ENCODE results near the gene CHSY1.

CHSY1 gene

DNA sequence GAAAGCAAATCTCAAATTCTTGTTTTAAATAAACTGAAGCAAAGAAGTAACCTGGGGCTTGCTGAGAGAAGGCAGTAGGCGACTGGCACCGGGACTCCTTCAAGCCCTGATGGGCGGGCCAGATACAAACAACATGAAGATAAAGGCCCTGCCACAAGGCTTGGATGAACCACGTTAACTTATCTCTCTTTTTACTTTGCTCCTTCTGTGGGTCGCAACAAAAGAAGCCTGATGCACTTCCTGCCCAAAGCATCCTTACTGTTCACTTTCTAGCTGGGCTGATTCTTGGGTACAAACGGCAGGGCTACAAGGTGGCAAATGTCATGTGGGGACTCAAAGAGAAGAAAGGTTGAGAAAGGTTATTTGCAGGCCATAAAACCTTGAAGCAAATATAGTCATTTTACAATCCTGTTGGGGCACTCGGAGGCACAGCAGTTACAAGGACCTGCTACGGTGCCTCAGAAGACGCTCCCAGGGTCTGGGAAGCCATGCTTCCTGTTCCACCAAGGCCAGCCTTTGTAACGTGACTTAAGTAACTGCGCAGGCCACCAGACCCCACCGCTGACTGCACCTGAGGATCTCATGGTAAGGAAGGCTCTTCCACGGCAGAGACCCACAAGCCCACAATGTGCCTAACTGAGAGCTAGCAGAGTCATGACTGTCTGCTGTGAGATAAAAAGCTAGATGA is 71.1 kb downstream of the CHSY1 start:
- Histone ChIP-seq H3K27ac (ENCODE audit: low read length) (no peak overlapping the region), H3K9me3 (ENCODE audit: insufficient read depth, low read depth, low read length) (no peaks in the 10 kb centered on the region), H3K9ac (ENCODE audit: low read depth, low read length) (no peak overlapping the region), H3K36me3 (ENCODE audit: insufficient read depth, low read depth, low read length) (peaks cover 42% of the 10 kb centered on the region), H3K27me3 (ENCODE audit: insufficient read depth, low read length) (no peaks in the 10 kb centered on the region), H3K4me3 (ENCODE audit: low read length) (no peak overlapping the region), H3K4me1 (ENCODE audit: insufficient read depth, low read length) (peaks cover 13% of the 10 kb centered on the region; the same call in 1 of the 2 replicates)

DNA sequence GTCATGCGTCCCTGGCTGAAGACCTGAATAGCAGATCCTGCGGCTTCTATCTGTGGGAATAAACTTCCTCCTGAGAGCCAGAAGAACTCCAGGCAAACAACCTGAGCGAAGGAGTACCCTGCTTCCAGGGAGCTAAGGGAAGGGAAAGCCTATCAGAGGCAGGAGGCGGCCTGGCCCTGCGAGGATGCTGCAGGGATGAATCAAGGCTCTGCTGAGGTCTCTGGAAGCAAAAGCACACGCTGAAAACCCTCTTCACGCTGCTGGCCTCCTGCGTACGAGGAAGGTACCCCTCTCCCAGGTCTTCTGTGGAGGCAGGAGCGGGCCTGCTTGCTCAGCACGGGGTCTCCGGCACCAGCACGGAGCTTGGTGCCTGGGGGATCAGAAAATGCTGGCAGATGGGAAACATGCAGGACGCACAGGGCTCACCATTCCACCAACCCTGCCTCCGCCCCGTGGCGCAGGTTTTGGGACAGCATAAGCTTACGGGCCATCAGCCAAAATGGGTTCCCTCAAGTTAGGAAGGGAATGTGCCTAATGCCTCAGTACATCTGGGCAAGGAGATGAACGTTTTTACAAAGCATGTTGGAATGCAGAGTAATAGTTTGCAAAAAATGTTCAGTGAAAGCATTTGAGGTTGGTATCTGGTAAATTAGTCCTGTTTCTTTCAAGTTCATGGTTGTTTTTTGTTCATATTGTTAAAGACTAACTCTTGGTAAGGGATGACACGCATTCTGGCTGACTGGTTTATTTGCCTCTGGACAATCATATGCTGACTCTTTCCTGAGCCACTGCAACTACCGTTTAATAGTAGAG is 72.3 kb downstream of the CHSY1 start:
- H3K36me3 ChIP-seq (ENCODE audit: insufficient read depth, low read depth, low read length), result peaks cover 53% of the 10 kb centered on the region
- no peak overlapping the region for H3K4me3 ChIP-seq (ENCODE audit: low read length)

DNA sequence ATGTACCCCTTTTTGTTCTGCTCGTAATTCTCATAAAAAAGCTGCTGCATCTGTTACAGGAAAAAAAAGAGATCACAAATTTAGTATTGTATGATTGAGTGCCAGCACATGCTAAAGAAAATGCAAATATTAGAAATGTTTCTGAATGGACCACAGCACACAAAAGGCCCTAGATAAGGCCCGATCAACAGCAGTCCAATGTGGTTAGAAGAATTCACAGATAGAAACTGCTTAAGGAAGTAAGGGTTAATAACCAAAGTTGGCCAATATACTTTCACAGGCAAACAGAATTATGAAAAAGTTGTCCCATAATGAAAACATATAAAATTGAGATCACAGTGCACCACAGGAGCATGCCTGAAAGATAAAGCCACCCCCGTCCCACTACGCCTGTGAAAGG is 72.9 kb downstream of the CHSY1 start:
- H3K4me3 ChIP-seq (ENCODE audit: low read length), result no peak overlapping the region
- no peak overlapping the region for H3K27ac ChIP-seq (ENCODE audit: low read length)
- peaks cover 13% of the 10 kb centered on the region; the same call in 1 of the 2 replicates for H3K4me1 ChIP-seq (ENCODE audit: insufficient read depth, low read length)
- H3K9ac ChIP-seq (ENCODE audit: low read depth, low read length), result no peak overlapping the region
- peaks cover 56% of the 10 kb centered on the region for H3K36me3 ChIP-seq (ENCODE audit: insufficient read depth, low read depth, low read length)
- H3K9me3 ChIP-seq (ENCODE audit: insufficient read depth, low read depth, low read length), result no peaks in the 10 kb centered on the region
- no peaks in the 10 kb centered on the region for H3K27me3 ChIP-seq (ENCODE audit: insufficient read depth, low read length)

More for the DNA sequence above, 72.3 kb downstream of the CHSY1 start:
- Histone ChIP-seq H3K9ac (ENCODE audit: low read depth, low read length) (no peak overlapping the region), H3K27me3 (ENCODE audit: insufficient read depth, low read length) (no peaks in the 10 kb centered on the region), H3K9me3 (ENCODE audit: insufficient read depth, low read depth, low read length) (no peaks in the 10 kb centered on the region), H3K27ac (ENCODE audit: low read length) (no peak overlapping the region), H3K4me1 (ENCODE audit: insufficient read depth, low read length) (peaks cover 13% of the 10 kb centered on the region; the same call in 1 of the 2 replicates)

DNA sequence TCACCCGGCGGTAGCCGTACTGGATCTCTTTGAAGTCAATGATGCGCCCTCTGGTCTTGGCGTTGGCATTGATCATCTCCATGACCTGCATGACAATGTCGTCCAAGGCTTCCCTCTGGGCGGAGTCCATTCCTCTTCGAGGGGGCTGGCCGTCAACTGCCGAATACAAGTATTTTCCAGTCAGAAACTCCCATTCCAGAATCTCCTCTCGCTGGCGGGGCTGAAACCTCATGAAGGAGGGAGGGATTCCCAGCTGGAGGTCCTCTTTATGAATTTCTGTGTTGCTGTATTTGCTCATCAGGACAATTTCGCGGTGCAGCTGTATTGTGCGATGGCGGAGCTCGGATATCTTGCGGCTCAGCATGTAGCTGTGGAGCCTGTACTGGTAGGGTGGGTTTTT is 73.4 kb downstream of the CHSY1 start:
- peaks cover 13% of the 10 kb centered on the region; the same call in 1 of the 2 replicates for H3K4me1 ChIP-seq (ENCODE audit: insufficient read depth, low read length)
- no peaks in the 10 kb centered on the region for H3K9me3 ChIP-seq (ENCODE audit: insufficient read depth, low read depth, low read length)
- no peak overlapping the region for H3K4me3 ChIP-seq (ENCODE audit: low read length)
- H3K27ac ChIP-seq (ENCODE audit: low read length), result no peak overlapping the region
- no peak overlapping the region for H3K9ac ChIP-seq (ENCODE audit: low read depth, low read length)
- peaks cover 57% of the 10 kb centered on the region for H3K36me3 ChIP-seq (ENCODE audit: insufficient read depth, low read depth, low read length)
- H3K27me3 ChIP-seq (ENCODE audit: insufficient read depth, low read length), result no peaks in the 10 kb centered on the region

DNA sequence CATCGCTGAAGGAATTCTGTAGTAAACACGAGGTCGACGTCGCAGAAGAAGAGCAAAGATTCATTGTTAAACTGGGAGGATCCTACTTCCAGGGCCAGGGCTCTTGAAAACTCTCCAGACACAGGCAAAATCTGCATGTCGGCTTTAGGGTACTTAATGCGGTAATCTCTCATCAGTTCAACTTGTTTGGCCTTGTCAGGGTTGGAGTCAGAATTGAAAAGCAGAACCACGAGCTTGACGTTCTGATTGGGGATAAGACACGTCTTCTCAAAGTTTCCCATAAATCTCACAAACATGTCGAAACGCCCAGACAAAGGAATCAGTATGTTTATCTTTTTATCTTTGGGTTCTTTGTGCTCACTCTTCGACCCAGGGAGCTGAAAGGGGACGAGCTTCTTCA is 74.0 kb downstream of the CHSY1 start:
- Histone ChIP-seq H3K36me3 (ENCODE audit: insufficient read depth, low read depth, low read length) (peaks cover 57% of the 10 kb centered on the region), H3K9me3 (ENCODE audit: insufficient read depth, low read depth, low read length) (no peaks in the 10 kb centered on the region), H3K27ac (ENCODE audit: low read length) (no peak overlapping the region), H3K27me3 (ENCODE audit: insufficient read depth, low read length) (no peaks in the 10 kb centered on the region), H3K9ac (ENCODE audit: low read depth, low read length) (no peak overlapping the region), H3K4me3 (ENCODE audit: low read length) (no peak overlapping the region), H3K4me1 (ENCODE audit: insufficient read depth, low read length) (peaks cover 13% of the 10 kb centered on the region; the same call in 1 of the 2 replicates)

DNA sequence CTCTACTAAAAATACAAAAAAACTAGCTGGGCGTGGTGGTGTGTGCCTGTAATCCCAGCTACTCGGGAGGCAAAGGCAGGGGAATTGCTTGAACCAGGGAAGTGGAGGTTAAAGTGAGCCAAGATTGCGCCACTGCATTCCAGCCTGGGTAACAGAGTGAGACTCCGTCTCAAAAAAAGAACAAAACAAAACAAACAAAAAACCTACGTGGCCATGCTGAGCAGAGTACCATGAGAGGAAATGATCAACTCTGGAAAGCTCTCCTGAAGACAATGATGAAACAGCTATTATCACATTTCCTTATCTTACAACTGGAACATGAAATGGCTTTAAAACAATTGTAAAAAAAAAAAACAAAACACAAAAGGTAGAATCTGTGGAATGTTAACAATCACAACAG is 75.2 kb downstream of the CHSY1 start:
- no peaks in the 10 kb centered on the region for H3K27me3 ChIP-seq (ENCODE audit: insufficient read depth, low read length)
- H3K36me3 ChIP-seq (ENCODE audit: insufficient read depth, low read depth, low read length), result peaks cover 50% of the 10 kb centered on the region
- no peak overlapping the region for H3K27ac ChIP-seq (ENCODE audit: low read length)
- H3K9ac ChIP-seq (ENCODE audit: low read depth, low read length), result no peak overlapping the region
- no peaks in the 10 kb centered on the region for H3K9me3 ChIP-seq (ENCODE audit: insufficient read depth, low read depth, low read length)
- H3K4me1 ChIP-seq (ENCODE audit: insufficient read depth, low read length), result peaks cover 13% of the 10 kb centered on the region; the same call in 1 of the 2 replicates
- no peak overlapping the region for H3K4me3 ChIP-seq (ENCODE audit: low read length)

DNA sequence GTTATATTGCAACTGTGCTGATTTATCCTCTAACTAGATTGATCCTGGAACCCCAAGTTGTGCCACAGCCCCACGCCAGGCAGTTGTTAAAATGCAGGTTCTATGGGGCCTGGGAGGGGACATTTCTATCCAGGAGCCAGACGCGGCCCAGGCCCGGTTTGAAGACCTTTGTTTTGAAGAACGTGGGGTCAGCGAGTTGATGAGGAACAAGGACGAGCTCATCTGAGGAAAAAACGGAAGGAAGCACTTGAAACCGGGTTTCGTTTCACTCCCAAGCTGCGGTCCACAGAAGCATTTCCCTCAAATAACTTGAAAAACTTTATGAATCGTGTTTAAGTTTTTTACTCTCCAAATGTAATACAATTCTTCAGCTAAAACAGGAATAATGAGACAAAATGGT is 76.4 kb downstream of the CHSY1 start:
- Histone ChIP-seq H3K9ac (ENCODE audit: low read depth, low read length) (no peak overlapping the region), H3K27me3 (ENCODE audit: insufficient read depth, low read length) (no peaks in the 10 kb centered on the region), H3K4me1 (ENCODE audit: insufficient read depth, low read length) (peaks cover 13% of the 10 kb centered on the region; the same call in 1 of the 2 replicates), H3K9me3 (ENCODE audit: insufficient read depth, low read depth, low read length) (no peaks in the 10 kb centered on the region), H3K36me3 (ENCODE audit: insufficient read depth, low read depth, low read length) (peaks cover 48% of the 10 kb centered on the region), H3K27ac (ENCODE audit: low read length) (no peak overlapping the region), H3K4me3 (ENCODE audit: low read length) (no peak overlapping the region)

DNA sequence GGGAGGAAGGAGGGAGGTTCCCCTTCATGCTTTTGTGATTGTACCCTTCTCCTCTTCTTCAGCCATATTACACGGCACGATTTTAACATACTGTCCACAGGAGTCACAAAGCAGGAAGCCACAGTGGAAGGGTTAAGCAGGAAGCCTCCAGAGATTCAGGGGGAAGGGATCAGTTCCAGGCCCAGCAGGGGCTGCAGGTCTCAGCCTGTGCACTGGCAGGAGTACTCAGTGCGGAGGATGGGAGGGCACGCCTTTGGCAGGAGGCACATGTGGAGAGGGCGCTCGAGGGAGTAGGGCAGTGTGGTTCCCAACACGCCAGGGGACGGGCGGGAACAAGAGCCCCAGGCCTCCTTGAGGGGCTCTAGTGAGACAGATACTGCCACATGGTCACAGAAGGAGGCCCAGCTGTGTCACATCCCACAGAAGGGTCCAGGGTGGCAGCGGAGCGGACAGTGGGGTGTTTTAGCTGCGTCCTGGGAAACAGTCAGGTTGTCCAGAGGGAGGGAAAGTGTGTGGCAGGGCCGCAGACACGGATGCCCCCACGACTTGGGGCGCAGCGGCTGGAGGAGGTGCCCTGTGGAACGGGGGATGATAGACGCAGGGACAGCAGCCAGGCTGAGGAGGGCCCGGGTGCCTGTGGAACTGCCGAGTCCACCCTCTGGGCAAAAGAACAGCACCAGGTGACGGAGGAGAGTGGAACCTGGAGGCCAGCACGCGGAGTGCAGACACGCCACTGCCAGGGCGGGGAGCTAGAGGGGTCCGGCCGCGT is 77.5 kb downstream of the CHSY1 start:
- H3K9ac ChIP-seq (ENCODE audit: low read depth, low read length), result no peak overlapping the region
- H3K9me3 ChIP-seq (ENCODE audit: insufficient read depth, low read depth, low read length), result no peaks in the 10 kb centered on the region
- H3K36me3 ChIP-seq (ENCODE audit: insufficient read depth, low read depth, low read length), result peaks cover 48% of the 10 kb centered on the region
- no peaks in the 10 kb centered on the region for H3K27me3 ChIP-seq (ENCODE audit: insufficient read depth, low read length)
- H3K4me3 ChIP-seq (ENCODE audit: low read length), result no peak overlapping the region
- no peak overlapping the region for H3K27ac ChIP-seq (ENCODE audit: low read length)
- H3K4me1 ChIP-seq (ENCODE audit: insufficient read depth, low read length), result peaks cover 8% of the 10 kb centered on the region; the same call in 1 of the 2 replicates

DNA sequence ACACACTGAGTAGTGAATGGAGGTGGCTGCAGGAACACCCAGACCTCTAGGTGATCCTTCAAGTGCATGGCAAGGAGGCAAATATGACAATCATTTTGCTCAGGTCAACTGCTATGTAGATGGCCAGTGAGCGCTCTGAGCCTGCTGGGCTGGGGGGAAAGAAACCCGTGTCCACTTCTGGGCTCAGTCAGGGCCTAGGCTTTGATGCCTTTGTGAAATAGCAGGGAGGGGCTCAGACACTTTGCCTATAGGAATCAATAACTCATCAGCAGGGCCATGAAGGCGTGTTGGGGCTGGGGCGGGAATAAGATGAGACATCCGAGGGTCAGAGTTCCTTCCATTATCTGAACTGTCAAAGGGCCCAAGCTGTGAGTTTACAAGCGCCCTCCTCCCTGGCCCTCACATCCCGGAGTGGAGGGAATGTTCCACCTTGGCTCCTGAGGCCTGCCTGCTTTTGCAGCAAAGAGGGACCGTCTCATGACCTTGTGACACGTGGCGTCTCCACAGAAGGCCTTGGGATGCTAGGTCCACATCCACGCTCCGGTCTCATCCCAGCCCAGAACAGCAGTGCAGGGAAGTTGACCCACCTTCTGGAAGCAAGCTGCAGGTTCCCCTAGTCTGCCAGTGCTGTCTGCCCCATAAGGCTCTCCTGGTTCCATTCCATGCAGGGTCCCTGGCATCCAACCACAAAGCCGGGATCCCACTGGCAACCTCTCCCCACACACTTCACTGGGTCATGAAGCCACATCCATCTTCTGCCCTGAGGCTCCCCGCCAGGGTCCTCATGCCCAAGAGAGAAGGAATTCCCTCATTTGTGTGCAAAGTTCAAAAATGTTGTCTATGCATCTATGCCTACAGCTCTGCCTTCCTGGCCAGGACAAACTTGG is 78.4 kb downstream of the CHSY1 start:
- Histone ChIP-seq H3K9ac (ENCODE audit: low read depth, low read length) (no peak overlapping the region), H3K9me3 (ENCODE audit: insufficient read depth, low read depth, low read length) (no peaks in the 10 kb centered on the region), H3K4me1 (ENCODE audit: insufficient read depth, low read length) (no peaks in the 10 kb centered on the region; the same call in 1 of the 2 replicates)

DNA sequence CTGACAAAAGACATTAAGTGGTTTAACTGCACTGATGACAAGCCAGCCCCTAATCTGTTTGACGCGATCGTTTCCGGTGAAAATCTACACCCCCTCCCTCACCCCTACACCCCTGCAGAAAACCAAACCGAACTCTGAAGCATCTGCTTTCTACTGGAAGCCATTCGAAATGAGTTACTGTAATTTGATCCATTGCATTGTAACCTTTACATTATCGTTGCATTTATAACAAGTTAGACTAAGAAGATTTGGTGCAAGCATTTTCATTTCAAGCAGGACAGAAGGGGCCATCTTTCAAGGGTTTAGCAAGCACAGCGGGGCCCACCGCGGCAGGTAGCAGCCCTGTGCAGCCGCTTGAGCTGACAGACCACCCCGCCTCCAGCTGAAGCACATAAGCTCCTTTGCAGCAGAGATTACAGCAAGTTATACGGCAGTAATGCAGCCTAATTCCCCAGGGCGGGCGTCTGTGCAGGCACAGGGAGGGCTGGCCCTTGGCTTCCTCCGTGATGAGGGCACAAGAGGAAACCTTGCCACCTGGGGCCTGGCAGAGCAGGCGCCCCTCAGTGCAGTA is 79.3 kb downstream of the CHSY1 start:
- no peak overlapping the region for H3K9ac ChIP-seq (ENCODE audit: low read depth, low read length)
- no peaks in the 10 kb centered on the region for H3K9me3 ChIP-seq (ENCODE audit: insufficient read depth, low read depth, low read length)
- no peak overlapping the region for H3K27ac ChIP-seq (ENCODE audit: low read length)
- no peaks in the 10 kb centered on the region for H3K4me1 ChIP-seq (ENCODE audit: insufficient read depth, low read length)
- H3K4me3 ChIP-seq (ENCODE audit: low read length), result no peak overlapping the region
- H3K27me3 ChIP-seq (ENCODE audit: insufficient read depth, low read length), result no peaks in the 10 kb centered on the region
- peaks cover 35% of the 10 kb centered on the region for H3K36me3 ChIP-seq (ENCODE audit: insufficient read depth, low read depth, low read length)

More for the DNA sequence above, 78.4 kb downstream of the CHSY1 start:
- H3K4me3 ChIP-seq (ENCODE audit: low read length), result no peak overlapping the region
- no peaks in the 10 kb centered on the region for H3K27me3 ChIP-seq (ENCODE audit: insufficient read depth, low read length)
- peaks cover 44% of the 10 kb centered on the region for H3K36me3 ChIP-seq (ENCODE audit: insufficient read depth, low read depth, low read length)
- H3K27ac ChIP-seq (ENCODE audit: low read length), result no peak overlapping the region

All from iPS-20b (cell line).